CD4-positive, alpha-beta T cell (primary cell): ENCODE data around the gene PLIN3. TPM values are rescaled to one million over a fixed set of nuclear protein-coding genes. Genes with fewer than 3 reads are reported as not detected.
"Not testable (repeated sequence)": the region's sequence is repeated elsewhere in the genome, so short reads cannot be mapped to it uniquely, and the experiment has no call there.

Source experiments
- ATAC-seq: fragments of 200-7000 bp; cut with Tn5 transposase; one replicate; pipeline ENCODE4 v1.10.0; 2022; ENCODE audit warnings: mild to moderate bottlenecking; ENCODE audit not compliant: poor library complexity
- CTCF ChIA-PET: fragments of 350-600 bp; sonication (Branson Sonifier 250); formaldehyde crosslinking; loops from one replicate; lab custom pipeline; 2021; ENCODE audit warnings: antibody characterized with exemption, inconsistent platforms; lab: Charles Lee
- POLR2A ChIA-PET: fragments of 350-600 bp; sonication (Branson Sonifier 250); formaldehyde crosslinking; loops from one replicate; lab custom pipeline; 2021; ENCODE audit warnings: antibody characterized with exemption, inconsistent platforms; lab: Charles Lee
- DNase-seq, 14 experiments: peaks; one replicate each; pipeline ENCODE4 v3.0.0-alpha.2; 2013 to 2020; ENCODE audit warnings: mixed read lengths in 2 of 14
- H3K27ac ChIP-seq, 2 donors: one replicate each; pipeline versions ENCODE4 v1.5.1 to v1.7.0; 2013; ENCODE audit warnings: low read length in 2 of 2, low read depth in 1 of 2, mild to moderate bottlenecking in 1 of 2
- H3K27me3 ChIP-seq, 2 experiments: 1 replicate in 1 of 2; 2 replicates in 1 of 2; pipeline versions ENCODE4 v1.6.1 to v1.7.0; 2013; ENCODE audit warnings: low read length in 2 of 2, control low read depth in 1 of 2, mild to moderate bottlenecking in 1 of 2, moderate library complexity in 1 of 2; ENCODE audit not compliant: insufficient read depth in 2 of 2, control insufficient read depth in 1 of 2
- H3K36me3 ChIP-seq: one replicate; pipeline ENCODE4 v1.6.1; 2013; ENCODE audit warnings: low read length, control low read depth; ENCODE audit not compliant: insufficient read depth
- H3K4me1 ChIP-seq: one replicate; pipeline ENCODE4 v1.6.1; 2013; ENCODE audit warnings: low read length, control low read depth; ENCODE audit not compliant: insufficient read depth
- H3K4me3 ChIP-seq: one replicate; pipeline ENCODE4 v1.5.1; 2013; ENCODE audit warnings: mild to moderate bottlenecking, low read length, moderate library complexity
- H3K9me3 ChIP-seq, 2 experiments: 1 replicate in 1 of 2; 2 replicates in 1 of 2; pipeline versions ENCODE4 v1.6.1 to v1.7.0; 2013; ENCODE audit warnings: low read length in 2 of 2, mild to moderate bottlenecking in 2 of 2, control low read depth in 1 of 2, moderate library complexity in 1 of 2; ENCODE audit not compliant: control insufficient read depth in 1 of 2, insufficient read depth in 1 of 2
- H3K27ac Mint-ChIP-seq: one replicate; pipeline ENCODE4 v1.8.0; 2020; ENCODE audit warnings: mixed read lengths
- H3K27me3 Mint-ChIP-seq: one replicate; pipeline ENCODE4 v1.8.0; 2021; ENCODE audit warnings: mixed read lengths
- H3K36me3 Mint-ChIP-seq: one replicate; pipeline ENCODE4 v1.8.0; 2021; ENCODE audit warnings: low read depth, mixed read lengths
- H3K4me1 Mint-ChIP-seq: one replicate; pipeline ENCODE4 v1.8.0; 2021; ENCODE audit warnings: low read depth, mixed read lengths
- H3K4me3 Mint-ChIP-seq: one replicate; pipeline ENCODE4 v1.8.0; 2020; ENCODE audit warnings: mild to moderate bottlenecking, mixed read lengths
- H3K9me3 Mint-ChIP-seq: one replicate; pipeline ENCODE4 v1.8.0; 2020; ENCODE audit warnings: mixed read lengths
- intact Hi-C, 2 experiments: fragments of 100-400 bp; cut with DNase I in 1 of 2; cut with micrococcal nuclease in 1 of 2; formaldehyde crosslinking; loops; one replicate each; pipeline versions ENCODE4 v1.15.1 to v1.9.0; 2023 to 2025; cut with DNase I, micrococcal nuclease
- total RNA-seq, 174 experiments: library from RNA in 2 of 174; stranded (reverse) in 2 of 174; gene quantifications; one replicate each; pipeline ENCODE4 v1.2.3 and lab custom pipeline; 2021 to 2026
- TF ChIP-seq, protein P1 (sequence below): fragments of 200-600 bp; IDR thresholded peaks from one replicate; pipeline ENCODE4 v1.8.0; 2022; ENCODE audit warnings: antibody characterized with exemption, mild to moderate bottlenecking

The PLIN3 gene
- total RNA-seq, 2 experiments from 2014 or later = 18.2 to 19.1 TPM

DNA sequence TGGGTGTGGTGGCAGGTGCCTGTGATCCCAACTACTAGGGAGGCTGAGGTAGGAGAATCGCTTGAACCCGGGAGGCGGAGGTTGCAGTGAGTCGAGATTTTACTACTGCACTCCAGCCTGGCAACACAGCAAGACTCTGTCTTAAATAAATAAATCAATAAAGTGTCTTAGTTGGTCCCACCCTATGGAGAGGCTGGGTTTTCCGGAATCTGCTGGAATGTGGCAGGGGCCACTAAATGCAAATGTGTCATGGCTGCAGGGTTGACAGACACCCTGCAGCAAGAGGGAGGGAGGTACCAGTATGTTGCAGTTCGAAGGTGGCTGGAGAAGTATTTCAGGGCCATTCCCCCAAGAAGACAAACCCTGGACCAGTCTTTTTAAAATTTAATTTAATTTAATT lies 17.5 kb upstream of the PLIN3 start:
- H3K9me3 ChIP-seq, POLR2A ChIA-PET, H3K27ac Mint-ChIP-seq, H3K4me3 Mint-ChIP-seq, H3K27ac ChIP-seq, H3K4me1 ChIP-seq, H3K9me3 Mint-ChIP-seq, DNase-seq, H3K36me3 Mint-ChIP-seq, H3K4me1 Mint-ChIP-seq, CTCF ChIA-PET, intact Hi-C loops, H3K36me3 ChIP-seq, H3K4me3 ChIP-seq, H3K27me3 Mint-ChIP-seq, ATAC-seq, H3K27me3 ChIP-seq: not testable (repeated sequence)

DNA sequence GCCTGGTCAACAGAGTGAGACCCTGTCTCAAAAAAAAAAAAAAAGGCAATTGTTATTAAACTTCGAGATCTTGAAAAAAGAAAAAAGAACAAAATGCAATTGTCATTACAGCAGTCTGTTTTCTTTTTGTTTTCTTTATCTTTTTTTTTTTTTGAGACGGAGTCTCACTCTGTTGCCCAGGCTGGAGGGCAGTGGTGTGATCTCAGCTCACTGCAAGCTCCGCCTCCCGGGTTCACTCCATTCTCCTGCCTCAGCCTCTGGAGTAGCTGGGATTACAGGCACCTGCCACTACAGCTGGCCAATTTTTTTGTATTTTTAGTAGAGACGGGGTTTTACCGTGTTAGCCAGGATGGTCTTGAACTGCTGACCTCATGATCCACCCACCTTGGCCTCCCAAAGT lies 15.4 kb upstream of the PLIN3 start:
- H3K4me1 ChIP-seq = peaks cover 10% of the 10 kb centered on the region
- H3K27me3 Mint-ChIP-seq, CTCF ChIA-PET, ATAC-seq, H3K4me1 Mint-ChIP-seq, H3K36me3 ChIP-seq, H3K9me3 Mint-ChIP-seq, H3K4me3 Mint-ChIP-seq, H3K27ac Mint-ChIP-seq, H3K27me3 ChIP-seq, H3K4me3 ChIP-seq, H3K36me3 Mint-ChIP-seq, intact Hi-C loops, H3K27ac ChIP-seq, DNase-seq, POLR2A ChIA-PET, H3K9me3 ChIP-seq: not testable (repeated sequence)

DNA sequence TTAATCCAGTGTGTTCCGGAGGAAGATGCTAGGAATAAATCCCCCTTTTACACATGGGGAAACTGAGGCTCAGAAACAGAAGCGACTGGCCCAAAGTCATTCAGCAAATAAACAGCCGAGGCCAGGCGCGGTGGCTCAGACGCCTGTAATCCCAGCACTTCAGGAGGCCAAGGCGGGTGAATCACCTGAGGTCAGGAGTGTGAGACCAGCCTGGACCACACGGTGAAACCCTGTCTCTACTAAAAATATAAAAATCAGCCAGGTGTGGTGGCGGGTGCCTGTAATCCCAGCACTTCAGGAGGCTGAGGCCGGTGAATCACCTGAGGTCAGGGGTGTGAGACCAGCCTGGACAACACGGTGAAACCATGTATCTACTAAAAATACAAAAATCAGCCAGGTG lies 11.6 kb upstream of the PLIN3 start:
- Histone ChIP-seq H3K27me3 (no peaks in the 10 kb centered on the region), H3K27ac (no peak overlapping the region), H3K4me3 (no peak overlapping the region), H3K4me1 (peaks cover 12% of the 10 kb centered on the region), H3K36me3 (no peaks in the 10 kb centered on the region), H3K9me3 (peaks cover 0 to 5% of the 10 kb centered on the region in 2 experiments)
- H3K9me3 Mint-ChIP-seq = no peaks in the 10 kb centered on the region
- peaks cover under 1% of the 10 kb centered on the region for H3K27me3 Mint-ChIP-seq
- intact Hi-C loops = no loop called here
- H3K4me1 Mint-ChIP-seq = no peaks in the 10 kb centered on the region
- H3K27ac Mint-ChIP-seq = no peak overlapping the region
- no peak for DNase-seq
- ChIA-PET CTCF (no interaction called here), POLR2A (interaction anchor here (0.6 kb wide), 1 partner anchor 33 kb away, joined by 4 read pairs; no protein-coding TSS in a partner anchor)
- no peak for ATAC-seq
- no peaks in the 10 kb centered on the region for H3K36me3 Mint-ChIP-seq
- no peak overlapping the region for H3K4me3 Mint-ChIP-seq
- TF ChIP-seq, protein P1, sequence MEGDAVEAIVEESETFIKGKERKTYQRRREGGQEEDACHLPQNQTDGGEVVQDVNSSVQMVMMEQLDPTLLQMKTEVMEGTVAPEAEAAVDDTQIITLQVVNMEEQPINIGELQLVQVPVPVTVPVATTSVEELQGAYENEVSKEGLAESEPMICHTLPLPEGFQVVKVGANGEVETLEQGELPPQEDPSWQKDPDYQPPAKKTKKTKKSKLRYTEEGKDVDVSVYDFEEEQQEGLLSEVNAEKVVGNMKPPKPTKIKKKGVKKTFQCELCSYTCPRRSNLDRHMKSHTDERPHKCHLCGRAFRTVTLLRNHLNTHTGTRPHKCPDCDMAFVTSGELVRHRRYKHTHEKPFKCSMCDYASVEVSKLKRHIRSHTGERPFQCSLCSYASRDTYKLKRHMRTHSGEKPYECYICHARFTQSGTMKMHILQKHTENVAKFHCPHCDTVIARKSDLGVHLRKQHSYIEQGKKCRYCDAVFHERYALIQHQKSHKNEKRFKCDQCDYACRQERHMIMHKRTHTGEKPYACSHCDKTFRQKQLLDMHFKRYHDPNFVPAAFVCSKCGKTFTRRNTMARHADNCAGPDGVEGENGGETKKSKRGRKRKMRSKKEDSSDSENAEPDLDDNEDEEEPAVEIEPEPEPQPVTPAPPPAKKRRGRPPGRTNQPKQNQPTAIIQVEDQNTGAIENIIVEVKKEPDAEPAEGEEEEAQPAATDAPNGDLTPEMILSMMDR = no peak

DNA sequence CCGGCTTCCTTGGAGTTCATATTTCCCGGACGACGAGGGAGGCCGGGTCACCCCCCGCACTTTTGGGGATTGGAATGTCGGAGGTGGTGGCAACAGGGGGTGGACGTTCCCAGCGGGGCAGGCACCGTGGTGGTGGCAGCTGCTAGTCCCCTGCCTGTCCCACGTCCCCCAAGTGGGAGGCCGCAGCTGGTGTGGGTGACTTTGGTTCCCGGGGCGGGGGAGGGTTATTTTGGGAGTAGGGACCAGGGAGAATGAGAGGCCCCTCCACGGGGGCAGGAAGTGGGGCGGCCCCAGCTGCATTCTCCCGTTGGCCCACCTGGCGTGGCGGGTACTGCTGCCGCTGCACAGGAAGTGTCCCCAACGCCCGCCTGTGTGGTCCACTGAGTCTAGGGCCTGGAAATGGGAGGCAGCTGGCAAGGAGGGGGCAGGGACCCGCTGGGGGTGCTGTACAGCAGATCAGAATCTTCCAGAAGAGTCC lies 11.1 kb upstream of the PLIN3 start:
- CTCF ChIA-PET = no interaction called here
- intact Hi-C loops = no loop called here

More for the DNA sequence above, 11.1 kb upstream of the PLIN3 start:
- DNase-seq = peak in 1 of 14 experiments; percentile 21
- Mint-ChIP-seq H3K27me3 (peaks cover 6% of the 10 kb centered on the region), H3K4me3 (no peak overlapping the region), H3K4me1 (no peaks in the 10 kb centered on the region), H3K9me3 (no peaks in the 10 kb centered on the region), H3K36me3 (no peaks in the 10 kb centered on the region), H3K27ac (no peak overlapping the region)
- Histone ChIP-seq H3K27me3 (no peaks in the 10 kb centered on the region), H3K4me3 (no peak overlapping the region), H3K27ac (no peak overlapping the region), H3K9me3 (peaks cover 0 to 5% of the 10 kb centered on the region in 2 experiments), H3K4me1 (peaks cover 12% of the 10 kb centered on the region), H3K36me3 (no peaks in the 10 kb centered on the region)
- POLR2A ChIA-PET = interaction anchor here (0.6 kb wide), 1 partner anchor 33 kb away, joined by 4 read pairs; no protein-coding TSS in a partner anchor
- no peak for ATAC-seq
- TF ChIP-seq, protein P1 = no peak
